ENCODE data around the gene CYP4B1. TPM values are rescaled to one million over a fixed set of nuclear protein-coding genes. Genes with fewer than 3 reads are reported as not detected.

CYP4B1 gene
- total RNA-seq, 1 experiment from 2014 or later = 0.92 TPM

GRCh38 chr1:46818591-46818990 lies 19.7 kb downstream of the CYP4B1 start:
- Mint-ChIP-seq H3K27me3 (ENCODE audit: unreplicated experiment) (no peaks in the 10 kb centered on the region), H3K36me3 (ENCODE audit: insufficient read depth, unreplicated experiment) (no peaks in the 10 kb centered on the region), H3K4me1 (ENCODE audit: low read depth, unreplicated experiment) (no peaks in the 10 kb centered on the region), H3K4me3 (ENCODE audit: low read depth, unreplicated experiment) (no peak overlapping the region), H3K9me3 (ENCODE audit: low read depth, unreplicated experiment) (no peaks in the 10 kb centered on the region), H3K27ac (ENCODE audit: unreplicated experiment) (no peak overlapping the region)
- CTCF ChIA-PET = no interaction called here
- BruUV-seq (replicated peaks) = no TSS peak
- DNase-seq = no peak
- intact Hi-C loops (cut with micrococcal nuclease; ENCODE audit: unreplicated experiment) = no loop called here
- no peak for TF ChIP-seq CTCF (IDR thresholded peaks at IDR 0.05; ENCODE audit: unreplicated experiment)

GRCh38 chr1:46819335-46819734 lies 20.5 kb downstream of the CYP4B1 start:
- TF ChIP-seq CTCF (IDR thresholded peaks at IDR 0.05; ENCODE audit: unreplicated experiment) = no peak
- no peaks in the 10 kb centered on the region for H3K27me3 Mint-ChIP-seq (ENCODE audit: unreplicated experiment)
- CTCF ChIA-PET = interaction anchor here (0.6 kb wide), 1 partner anchor 330 kb away, joined by 3 read pairs; no protein-coding TSS in a partner anchor
- no peak for DNase-seq
- no TSS peak for BruUV-seq (replicated peaks)
- intact Hi-C loops (cut with micrococcal nuclease; ENCODE audit: unreplicated experiment) = no loop called here
- no peak overlapping the region for H3K4me3 Mint-ChIP-seq (ENCODE audit: low read depth, unreplicated experiment)
- H3K9me3 Mint-ChIP-seq (ENCODE audit: low read depth, unreplicated experiment) = no peaks in the 10 kb centered on the region
- H3K27ac Mint-ChIP-seq (ENCODE audit: unreplicated experiment) = no peak overlapping the region
- no peaks in the 10 kb centered on the region for H3K4me1 Mint-ChIP-seq (ENCODE audit: low read depth, unreplicated experiment)
- H3K36me3 Mint-ChIP-seq (ENCODE audit: insufficient read depth, unreplicated experiment) = no peaks in the 10 kb centered on the region

GRCh38 chr1:46820076-46820475 lies 21.2 kb downstream of the CYP4B1 start:
- Mint-ChIP-seq H3K4me1 (ENCODE audit: low read depth, unreplicated experiment) (no peaks in the 10 kb centered on the region), H3K36me3 (ENCODE audit: insufficient read depth, unreplicated experiment) (no peaks in the 10 kb centered on the region), H3K9me3 (ENCODE audit: low read depth, unreplicated experiment) (no peaks in the 10 kb centered on the region), H3K4me3 (ENCODE audit: low read depth, unreplicated experiment) (no peak overlapping the region), H3K27ac (ENCODE audit: unreplicated experiment) (no peak overlapping the region), H3K27me3 (ENCODE audit: unreplicated experiment) (no peaks in the 10 kb centered on the region)
- CTCF ChIA-PET = interaction anchor here (0.6 kb wide), 1 partner anchor 331 kb away, joined by 3 read pairs; no protein-coding TSS in a partner anchor
- BruUV-seq (replicated peaks) = no TSS peak
- intact Hi-C loops (cut with micrococcal nuclease; ENCODE audit: unreplicated experiment) = no loop called here
- no peak for TF ChIP-seq CTCF (IDR thresholded peaks at IDR 0.05; ENCODE audit: unreplicated experiment)
- no peak for DNase-seq

GRCh38 chr1:46820560-46821060 lies 21.8 kb downstream of the CYP4B1 start:
- Mint-ChIP-seq H3K4me1 (ENCODE audit: low read depth, unreplicated experiment) (no peaks in the 10 kb centered on the region), H3K27me3 (ENCODE audit: unreplicated experiment) (no peaks in the 10 kb centered on the region), H3K4me3 (ENCODE audit: low read depth, unreplicated experiment) (no peak overlapping the region), H3K9me3 (ENCODE audit: low read depth, unreplicated experiment) (no peaks in the 10 kb centered on the region), H3K27ac (ENCODE audit: unreplicated experiment) (no peak overlapping the region), H3K36me3 (ENCODE audit: insufficient read depth, unreplicated experiment) (no peaks in the 10 kb centered on the region)
- DNase-seq = no peak
- no TSS peak for BruUV-seq (replicated peaks)
- CTCF ChIA-PET = no interaction called here
- intact Hi-C loops (cut with micrococcal nuclease; ENCODE audit: unreplicated experiment) = no loop called here
- TF ChIP-seq CTCF (IDR thresholded peaks at IDR 0.05; ENCODE audit: unreplicated experiment) = no peak

Measured in Calu3 (cell line).